NCI-H1436 treated with DMSO at 0.1 percent for 48 hours (cell line): ENCODE data around the gene WWC1.
A peak's percentile ranks its signal among the peaks of the same experiment; 100 is the strongest.

Experiments
- DNase-seq: peaks from one replicate; lab custom pipeline; 2025; lab: John Stamatoyannopoulos, UW

WWC1 gene

GRCh38 chr5:168446983-168447619, 155.7 kb downstream of the WWC1 start:
- no peak for DNase-seq

- no peak for DNase-seq
Observed at GRCh38 chr5:168447808-168448207, 156.4 kb downstream of the WWC1 start.

GRCh38 chr5:168449166-168449565, 157.7 kb downstream of the WWC1 start:
- no peak for DNase-seq

GRCh38 chr5:168451565-168451964, 160.1 kb downstream of the WWC1 start:
- no peak for DNase-seq

GRCh38 chr5:168455201-168455600, 163.8 kb downstream of the WWC1 start:
- no peak for DNase-seq

GRCh38 chr5:168457542-168457941, 166.1 kb downstream of the WWC1 start:
- no peak for DNase-seq

GRCh38 chr5:168460606-168461005, 169.2 kb downstream of the WWC1 start:
- DNase-seq, result no peak

GRCh38 chr5:168463081-168463480, 171.6 kb downstream of the WWC1 start:
- no peak for DNase-seq

- DNase-seq, result no peak
Observed at GRCh38 chr5:168464214-168464613, 172.8 kb downstream of the WWC1 start.

- DNase-seq, result no peak
Observed at GRCh38 chr5:168464641-168465040, 173.2 kb downstream of the WWC1 start.

- DNase-seq, result no peak
Observed at GRCh38 chr5:168467755-168468330, 176.4 kb downstream of the WWC1 start.

- DNase-seq, result no peak
Observed at GRCh38 chr5:168468836-168469235, 177.4 kb downstream of the WWC1 start.

GRCh38 chr5:168469816-168470215, 178.4 kb downstream of the WWC1 start:
- no peak for DNase-seq

GRCh38 chr5:168471785-168472184, 180.3 kb downstream of the WWC1 start:
- DNase-seq, result no peak

GRCh38 chr5:168472329-168472728, 180.9 kb downstream of the WWC1 start:
- no peak for DNase-seq

- no peak for DNase-seq
Observed at GRCh38 chr5:168474319-168474718, 182.9 kb downstream of the WWC1 start.

GRCh38 chr5:168477060-168477459, 185.6 kb downstream of the WWC1 start:
- DNase-seq, result no peak

GRCh38 chr5:168479166-168479565, 187.7 kb downstream of the WWC1 start:
- no peak for DNase-seq

GRCh38 chr5:168480601-168481000, 189.2 kb downstream of the WWC1 start:
- DNase-seq, result no peak

- DNase-seq, result no peak
Observed at GRCh38 chr5:168481330-168481788, 189.9 kb downstream of the WWC1 start.

- DNase-seq, result no peak
Observed at GRCh38 chr5:168482361-168482760, 190.9 kb downstream of the WWC1 start.

GRCh38 chr5:168486136-168486879, 194.9 kb downstream of the WWC1 start, which contains the start of gene RARS1:
TSS of gene RARS1 (plus strand) at chr5:168486471. CDS start at chr5:168486499, 28 bp downstream.
- peak; percentile 7 for DNase-seq

- DNase-seq, result no peak
Observed at GRCh38 chr5:168489059-168489458, 197.6 kb downstream of the WWC1 start.
